HCT116 (cell line): Measurements from ENCODE around the gene ZNF490. TPM values are rescaled to one million over a fixed set of nuclear protein-coding genes. Genes with fewer than 3 reads are reported as not detected.

Experiments used
- ATAC-seq: fragments of 200-7000 bp; cut with Tn5 transposase; 2 replicates; pipeline ENCODE4 v1.9.1; 2020; ENCODE audit warnings: mild to moderate bottlenecking, moderate library complexity
- BruUV-seq: library from RNA; stranded (reverse); fragments of 400-500 nt; replicated peaks from 2 replicates; lab custom pipeline; 2021; lab: Mats Ljungman, UMichigan
- CTCF ChIA-PET: fragments of 300-600 bp; sonication (Branson Sonifier 250); formaldehyde crosslinking; loops from one replicate; lab custom pipeline; 2021; ENCODE audit warnings: antibody characterized with exemption; lab: Charles Lee
- POLR2A ChIA-PET: fragments of 300-600, 350-600 bp; sonication (Branson Sonifier 250); formaldehyde crosslinking; loops from one replicate; lab custom pipeline; 2021; ENCODE audit warnings: antibody characterized with exemption; lab: Charles Lee
- RAD21 ChIA-PET, 2 experiments: fragments of 300-600 bp; sonication (Branson Sonifier 250); formaldehyde crosslinking; loops; one replicate each; lab custom pipeline; 2023; ENCODE audit warnings: low total read pairs in 2 of 2; ENCODE audit not compliant: uncharacterized antibody in 2 of 2, unreplicated experiment in 2 of 2, low non-redundant PET in 1 of 2; lab: Charles Lee
- DNase-seq: peaks from one replicate; pipeline ENCODE4 v3.0.0-alpha.2; 2010; ENCODE audit warnings: low read depth, low spot score
- H2AFZ ChIP-seq: fragments of 200-600 bp; shearing (Covaris generic), sonication (generic); 2 replicates; pipeline ENCODE4 v1.6.1; 2017; ENCODE audit warnings: low read depth, mixed run types, mixed read lengths, antibody characterized with exemption, low read length; ENCODE audit not compliant: poor library complexity, severe bottlenecking
- H3K27ac ChIP-seq: 2 replicates; pipeline ENCODE4 v1.5.1; 2012; ENCODE audit warnings: low read depth, low read length
- H3K27me3 ChIP-seq: fragments of 200-600 bp; sonication (generic); 2 replicates; pipeline ENCODE4 v1.6.1; 2016; ENCODE audit warnings: mixed run types, low read length, mixed read lengths; ENCODE audit not compliant: insufficient read depth
- H3K36me3 ChIP-seq, 2 experiments: fragments of 200-500 bp in 1 of 2; fragments of 200-600 bp in 1 of 2; sonication (Bioruptor generic) in 1 of 2; sonication (generic) in 1 of 2; 2 replicates each; pipeline versions ENCODE4 v1.5.1 to v1.6.1; 2014 to 2016; ENCODE audit warnings: low read length in 2 of 2, inconsistent platforms in 1 of 2, mixed read lengths in 1 of 2, mixed run types in 1 of 2; ENCODE audit not compliant: insufficient read depth in 2 of 2, control insufficient read depth in 1 of 2
- H3K4me1 ChIP-seq, 2 experiments: fragments of 200-600 bp in 1 of 2; sonication (generic) in 1 of 2; 2 replicates each; pipeline versions ENCODE4 v1.5.1 to v1.6.1; 2012 to 2017; ENCODE audit warnings: low read length in 2 of 2, inconsistent platforms in 1 of 2, mild to moderate bottlenecking in 1 of 2, mixed read lengths in 1 of 2, mixed run types in 1 of 2, moderate library complexity in 1 of 2; ENCODE audit not compliant: insufficient read depth in 2 of 2, control insufficient read depth in 1 of 2
- H3K4me2 ChIP-seq: fragments of 200-600 bp; sonication (generic); 2 replicates; pipeline ENCODE4 v1.6.1; 2017; ENCODE audit warnings: mixed run types, low read length, mixed read lengths
- H3K4me3 ChIP-seq, 2 experiments: fragments of 200-600 bp in 1 of 2; sonication (generic) in 1 of 2; replicated peaks in 1 of 2; 2 replicates each; pipeline ENCODE4 v1.5.1; 2011 to 2016; ENCODE audit warnings: low read length in 2 of 2, control low read depth in 1 of 2, low read depth in 1 of 2, mild to moderate bottlenecking in 1 of 2, mixed read lengths in 1 of 2, mixed run types in 1 of 2
- H3K79me2 ChIP-seq: fragments of 200-600 bp; sonication (generic); 2 replicates; pipeline ENCODE4 v1.6.1; 2017; ENCODE audit warnings: mild to moderate bottlenecking, mixed run types, low read length, moderate library complexity, mixed read lengths; ENCODE audit not compliant: insufficient read depth
- H3K9ac ChIP-seq: fragments of 200-600 bp; sonication (generic); 2 replicates; pipeline ENCODE4 v1.6.1; 2016; ENCODE audit warnings: low read length, mixed read lengths
- H3K9me2 ChIP-seq: fragments of 200-600 bp; sonication (generic), shearing (Covaris generic); 2 replicates; pipeline ENCODE4 v1.6.1; 2017; ENCODE audit warnings: mixed run types, mild to moderate bottlenecking, moderate library complexity; ENCODE audit not compliant: insufficient read depth
- H3K9me3 ChIP-seq, 2 experiments: fragments of 200-500 bp in 1 of 2; fragments of 200-600 bp in 1 of 2; sonication (Bioruptor generic) in 1 of 2; sonication (generic) in 1 of 2; 2 replicates each; pipeline ENCODE4 v1.6.1; 2014 to 2017; ENCODE audit warnings: low read length in 2 of 2, mixed read lengths in 2 of 2, inconsistent platforms in 1 of 2, low read depth in 1 of 2, mild to moderate bottlenecking in 1 of 2, mixed run types in 1 of 2, moderate library complexity in 1 of 2; ENCODE audit not compliant: control insufficient read depth in 1 of 2, insufficient read depth in 1 of 2
- H4K20me1 ChIP-seq: fragments of 200-600 bp; sonication (generic), shearing (Covaris generic); 2 replicates; pipeline ENCODE4 v1.6.1; 2017; ENCODE audit warnings: mixed run types, mild to moderate bottlenecking, moderate library complexity; ENCODE audit not compliant: insufficient read depth
- CTCF ChIP-seq, 3 experiments: fragments of 200-600 bp in 1 of 3; sonication (generic) in 1 of 3; IDR thresholded peaks in 2 of 3; conservative IDR thresholded peaks in 1 of 3; 2 replicates each; pipeline ENCODE4 v1.5.1; 2012 to 2017; ENCODE audit warnings: low read depth in 2 of 3, low read length in 2 of 3, antibody characterized with exemption in 1 of 3, borderline replicate concordance in 1 of 3, control low read depth in 1 of 3, mild to moderate bottlenecking in 1 of 3, mixed read lengths in 1 of 3, mixed run types in 1 of 3, moderate library complexity in 1 of 3; ENCODE audit not compliant: insufficient read depth in 1 of 3
- EZH2 ChIP-seq: fragments of 200-600 bp; sonication (generic); IDR thresholded peaks from 2 replicates; pipeline ENCODE4 v1.6.1; 2017; ENCODE audit warnings: antibody characterized with exemption, mixed run types
- EZH2phosphoT487 ChIP-seq: fragments of 200-600 bp; IDR thresholded peaks from 2 replicates; pipeline ENCODE4 v1.6.1; 2018; ENCODE audit warnings: antibody characterized with exemption, borderline replicate concordance
- JUND ChIP-seq: IDR thresholded peaks from 2 replicates; pipeline ENCODE4 v1.6.1; 2012
- SIN3A ChIP-seq: IDR thresholded peaks from 2 replicates; pipeline ENCODE4 v1.6.1; 2012; ENCODE audit warnings: low read depth
- SP1 ChIP-seq: IDR thresholded peaks from 2 replicates; pipeline ENCODE4 v1.6.1; 2012; ENCODE audit warnings: low read depth
- SRF ChIP-seq: IDR thresholded peaks from 2 replicates; pipeline ENCODE4 v1.6.1; 2012; ENCODE audit warnings: low read depth
- YY1 ChIP-seq: IDR thresholded peaks from 2 replicates; pipeline ENCODE4 v1.6.1; 2011; ENCODE audit warnings: low read length, low read depth, moderate library complexity, mild to moderate bottlenecking; ENCODE audit not compliant: insufficient replicate concordance; ENCODE audit errors: extremely low read depth
- ZBTB33 ChIP-seq: IDR thresholded peaks from 2 replicates; pipeline ENCODE4 v1.6.1; 2011; ENCODE audit warnings: mild to moderate bottlenecking, low read length, moderate library complexity; ENCODE audit not compliant: insufficient replicate concordance; ENCODE audit errors: extremely low read depth
- ZFX ChIP-seq: fragments of 450-650 bp; IDR thresholded peaks from 2 replicates; pipeline ENCODE4 v1.6.1; 2017
- intact Hi-C: fragments of 100-400 bp; cut with micrococcal nuclease; formaldehyde crosslinking; loops from 2 replicates; pipeline ENCODE4 v1.10.0; 2022
- total RNA-seq: library from RNA; stranded (reverse); gene quantifications from one replicate; pipeline ENCODE4 v1.2.1, GENCODE V29; 2021; ENCODE audit not compliant: unreplicated experiment
- TF ChIP-seq, protein P1 (sequence below): IDR thresholded peaks from 2 replicates; pipeline ENCODE4 v1.6.1; 2012; ENCODE audit warnings: low read depth

The ZNF490 gene
- total RNA-seq, 1 experiment from 2014 or later = 5.8 TPM

GRCh38 chr19:12603714-12604113 lies 6.9 kb downstream of the ZNF490 start:
- no peak overlapping the region for H3K27ac ChIP-seq
- ATAC-seq (no peak), DNase-seq (no peak)
- H3K9me3 ChIP-seq = no peaks in the 10 kb centered on the region
- H2AFZ ChIP-seq = no peak overlapping the region
- no peaks in the 10 kb centered on the region for H4K20me1 ChIP-seq
- no peaks in the 10 kb centered on the region for H3K4me1 ChIP-seq
- no peak overlapping the region for H3K9ac ChIP-seq
- H3K9me2 ChIP-seq = no peaks in the 10 kb centered on the region
- H3K36me3 ChIP-seq = peaks cover 0 to under 1% of the 10 kb centered on the region in 2 experiments; a peak in 1 of 4 replicates
- intact Hi-C loops = no loop called here
- ChIA-PET RAD21 (no interaction called here), CTCF (no interaction called here), POLR2A (no interaction called here)
- H3K79me2 ChIP-seq = no peaks in the 10 kb centered on the region
- BruUV-seq = no TSS peak
- H3K4me3 ChIP-seq = no peak overlapping the region
- H3K4me2 ChIP-seq = no peak overlapping the region
- no peaks in the 10 kb centered on the region for H3K27me3 ChIP-seq
- TF ChIP-seq ZFX = no peak
- no peak for TF ChIP-seq YY1
- TF ChIP-seq CTCF (IDR thresholded peaks at IDR 0.05 in 2 of 3, conservative IDR thresholded peaks at IDR 0.05 in 1 of 3; ENCODE audit: borderline replicate concordance in 1 of 3, insufficient read depth in 1 of 3, low read depth in 2 of 3, low read length in 2 of 3) = no peak
- no peak for TF ChIP-seq SP1
- no peak for TF ChIP-seq JUND
- TF ChIP-seq SIN3A = no peak
- TF ChIP-seq EZH2 = no peak
- no peak for TF ChIP-seq EZH2phosphoT487
- no peak for TF ChIP-seq SRF
- TF ChIP-seq, protein P1, sequence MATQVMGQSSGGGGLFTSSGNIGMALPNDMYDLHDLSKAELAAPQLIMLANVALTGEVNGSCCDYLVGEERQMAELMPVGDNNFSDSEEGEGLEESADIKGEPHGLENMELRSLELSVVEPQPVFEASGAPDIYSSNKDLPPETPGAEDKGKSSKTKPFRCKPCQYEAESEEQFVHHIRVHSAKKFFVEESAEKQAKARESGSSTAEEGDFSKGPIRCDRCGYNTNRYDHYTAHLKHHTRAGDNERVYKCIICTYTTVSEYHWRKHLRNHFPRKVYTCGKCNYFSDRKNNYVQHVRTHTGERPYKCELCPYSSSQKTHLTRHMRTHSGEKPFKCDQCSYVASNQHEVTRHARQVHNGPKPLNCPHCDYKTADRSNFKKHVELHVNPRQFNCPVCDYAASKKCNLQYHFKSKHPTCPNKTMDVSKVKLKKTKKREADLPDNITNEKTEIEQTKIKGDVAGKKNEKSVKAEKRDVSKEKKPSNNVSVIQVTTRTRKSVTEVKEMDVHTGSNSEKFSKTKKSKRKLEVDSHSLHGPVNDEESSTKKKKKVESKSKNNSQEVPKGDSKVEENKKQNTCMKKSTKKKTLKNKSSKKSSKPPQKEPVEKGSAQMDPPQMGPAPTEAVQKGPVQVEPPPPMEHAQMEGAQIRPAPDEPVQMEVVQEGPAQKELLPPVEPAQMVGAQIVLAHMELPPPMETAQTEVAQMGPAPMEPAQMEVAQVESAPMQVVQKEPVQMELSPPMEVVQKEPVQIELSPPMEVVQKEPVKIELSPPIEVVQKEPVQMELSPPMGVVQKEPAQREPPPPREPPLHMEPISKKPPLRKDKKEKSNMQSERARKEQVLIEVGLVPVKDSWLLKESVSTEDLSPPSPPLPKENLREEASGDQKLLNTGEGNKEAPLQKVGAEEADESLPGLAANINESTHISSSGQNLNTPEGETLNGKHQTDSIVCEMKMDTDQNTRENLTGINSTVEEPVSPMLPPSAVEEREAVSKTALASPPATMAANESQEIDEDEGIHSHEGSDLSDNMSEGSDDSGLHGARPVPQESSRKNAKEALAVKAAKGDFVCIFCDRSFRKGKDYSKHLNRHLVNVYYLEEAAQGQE = no peak
- no peak for TF ChIP-seq ZBTB33
